ENCODE results near the gene PSPC1. TPM values are rescaled to one million over a fixed set of nuclear protein-coding genes. Genes with fewer than 3 reads are reported as not detected.
A peak's percentile ranks its signal among the peaks of the same experiment; 100 is the strongest.
"Not testable (repeated sequence)": the region's sequence is repeated elsewhere in the genome, so short reads cannot be mapped to it uniquely, and the experiment has no call there.

Gene PSPC1
- total RNA-seq, 2 experiments from 2014 or later: 81.6 to 101 TPM

DNA sequence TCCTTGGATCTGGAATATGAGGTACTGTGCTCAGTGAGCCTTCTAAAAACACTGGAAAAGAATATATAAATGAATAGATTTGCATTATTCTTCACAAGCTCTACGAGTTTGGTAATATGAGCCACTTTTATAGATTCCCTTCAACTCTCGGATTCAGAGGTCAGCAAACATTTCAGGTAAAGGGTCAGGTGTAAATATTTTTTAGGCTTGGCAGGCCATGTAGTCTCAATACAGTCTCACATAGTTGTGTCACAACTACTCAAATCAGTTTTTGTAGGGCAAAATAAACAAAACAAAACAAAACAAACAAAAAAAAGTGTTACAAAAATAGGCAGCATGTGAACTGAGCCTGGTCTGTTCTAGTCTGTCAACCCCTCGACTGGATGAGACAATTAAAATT is 57.4 kb downstream of the PSPC1 start:
- H3K27ac Mint-ChIP-seq: no peak overlapping the region
- no peak for ATAC-seq
- H3K27me3 Mint-ChIP-seq: no peaks in the 10 kb centered on the region
- H3K4me1 Mint-ChIP-seq: peaks cover 3% of the 10 kb centered on the region
- DNase-seq: no peak
- peaks cover 43% of the 10 kb centered on the region for H3K36me3 Mint-ChIP-seq
- CTCF ChIA-PET: no interaction called here
- no peaks in the 10 kb centered on the region for H3K9me3 Mint-ChIP-seq (ENCODE audit: low read depth)
- no peak overlapping the region for H3K4me3 Mint-ChIP-seq

DNA sequence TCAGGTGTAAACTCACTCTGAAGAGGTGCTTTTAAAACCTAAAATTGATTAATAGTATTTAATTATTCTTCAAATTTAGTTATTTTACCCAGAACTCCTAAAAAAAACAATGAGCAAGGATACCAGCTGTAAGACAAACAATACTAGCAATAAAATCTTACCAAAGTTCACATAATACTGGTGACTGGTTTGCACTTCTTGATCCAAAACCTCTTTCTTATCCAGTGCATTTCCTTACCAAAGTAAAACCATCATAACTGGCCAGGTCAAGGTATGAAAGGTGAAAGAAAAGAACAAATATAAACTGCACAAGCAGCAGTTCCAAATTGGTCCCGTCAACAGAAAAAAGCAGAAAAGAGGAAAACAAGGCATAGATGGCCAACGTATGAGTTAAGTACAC is 62.7 kb downstream of the PSPC1 start:
- Mint-ChIP-seq H3K9me3 (ENCODE audit: low read depth) (no peaks in the 10 kb centered on the region), H3K36me3 (peaks cover 27% of the 10 kb centered on the region), H3K27me3 (no peaks in the 10 kb centered on the region), H3K4me3 (no peak overlapping the region), H3K4me1 (peaks cover 3% of the 10 kb centered on the region), H3K27ac (no peak overlapping the region)
- no peak for ATAC-seq
- CTCF ChIA-PET: no interaction called here
- DNase-seq: no peak

DNA sequence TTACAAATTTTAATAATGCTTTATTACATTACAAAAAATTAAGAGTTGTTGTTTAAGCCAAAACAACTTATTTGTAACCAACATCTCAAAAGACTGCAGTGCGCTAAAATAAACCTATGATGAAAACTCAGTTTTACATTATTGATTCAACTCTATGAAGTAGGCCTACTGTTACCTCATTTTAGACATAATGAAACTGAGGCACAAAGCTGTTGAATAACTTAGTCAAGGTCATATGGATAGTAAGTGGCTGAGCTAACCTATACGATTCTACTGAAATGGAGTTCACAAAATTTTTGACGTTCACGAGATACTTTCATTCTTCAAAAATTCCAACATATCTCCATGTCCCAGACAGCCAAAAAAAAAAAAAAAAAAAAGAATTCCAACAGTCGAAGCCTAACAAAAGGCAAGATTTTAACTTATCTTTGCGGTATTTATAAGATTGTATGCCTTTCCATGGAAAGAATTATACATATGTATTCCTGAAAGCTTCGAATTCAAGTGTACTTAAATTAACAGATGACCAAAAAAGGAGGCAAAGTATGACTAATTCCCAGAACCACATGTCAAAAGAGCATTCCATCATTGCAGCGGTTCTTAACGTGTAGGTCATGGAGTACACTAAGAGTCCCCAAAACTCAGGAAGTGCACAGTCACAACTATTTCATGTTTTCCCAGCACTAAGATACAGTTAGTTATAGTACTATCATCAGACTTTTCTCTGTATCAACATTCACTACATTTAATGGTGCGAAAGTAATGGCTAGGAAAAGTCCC is 69.4 kb downstream of the PSPC1 start:
- DNase-seq: no peak
- CTCF ChIA-PET: no interaction called here
- ATAC-seq: peak; percentile 93
- Mint-ChIP-seq H3K27ac (peak overlapping the region; percentile 66), H3K4me3 (no peak overlapping the region), H3K27me3 (no peaks in the 10 kb centered on the region), H3K9me3 (ENCODE audit: low read depth) (no peaks in the 10 kb centered on the region), H3K4me1 (peaks cover 20% of the 10 kb centered on the region), H3K36me3 (peaks cover 32% of the 10 kb centered on the region)

DNA sequence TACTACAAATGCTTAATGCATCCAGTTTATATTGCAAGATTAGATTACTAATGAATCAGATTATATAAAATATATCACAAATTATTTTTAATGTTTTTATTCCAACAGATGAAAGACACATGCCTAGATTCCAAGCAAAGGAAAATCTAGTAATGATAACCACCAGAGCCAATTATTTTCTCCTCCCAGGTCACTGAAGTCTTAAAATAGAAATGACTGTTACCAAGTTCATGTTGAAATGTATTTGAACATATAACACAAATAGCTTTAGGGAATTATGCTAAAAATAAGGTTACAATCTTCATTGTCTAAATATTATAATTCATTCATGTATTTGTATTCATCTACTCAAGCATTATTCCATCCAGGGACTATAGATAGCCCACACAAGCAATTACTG is 73.0 kb downstream of the PSPC1 start:
- DNase-seq; H3K27me3 Mint-ChIP-seq; ATAC-seq; H3K27ac Mint-ChIP-seq; CTCF ChIA-PET; H3K4me3 Mint-ChIP-seq; H3K9me3 Mint-ChIP-seq (ENCODE audit: low read depth): not testable (repeated sequence)
- Mint-ChIP-seq H3K4me1 (peaks cover 19% of the 10 kb centered on the region), H3K36me3 (peaks cover 26% of the 10 kb centered on the region)

DNA sequence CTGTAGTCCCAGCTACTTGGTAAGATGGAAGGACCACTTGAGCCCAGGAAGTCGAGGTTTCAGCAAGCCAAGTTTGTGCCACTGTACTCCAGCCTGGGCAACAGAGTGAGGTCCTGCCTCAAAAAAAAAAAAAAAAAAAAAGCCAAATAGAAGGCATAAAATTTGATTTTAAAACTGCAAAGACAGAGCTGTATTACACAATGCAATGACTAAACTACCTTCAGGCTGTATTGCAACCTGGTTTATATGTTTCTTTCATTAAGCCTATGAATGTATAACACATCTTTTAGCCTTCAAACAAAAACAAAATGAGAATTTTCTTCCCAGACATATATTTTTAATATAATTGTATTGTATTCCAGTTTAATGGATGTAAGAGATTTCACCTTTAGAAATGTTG is 73.7 kb downstream of the PSPC1 start:
- Mint-ChIP-seq H3K36me3 (peaks cover 20% of the 10 kb centered on the region), H3K4me1 (peaks cover 12% of the 10 kb centered on the region)
- H3K27me3 Mint-ChIP-seq; H3K9me3 Mint-ChIP-seq (ENCODE audit: low read depth); H3K27ac Mint-ChIP-seq; H3K4me3 Mint-ChIP-seq; ATAC-seq; DNase-seq; CTCF ChIA-PET: not testable (repeated sequence)

DNA sequence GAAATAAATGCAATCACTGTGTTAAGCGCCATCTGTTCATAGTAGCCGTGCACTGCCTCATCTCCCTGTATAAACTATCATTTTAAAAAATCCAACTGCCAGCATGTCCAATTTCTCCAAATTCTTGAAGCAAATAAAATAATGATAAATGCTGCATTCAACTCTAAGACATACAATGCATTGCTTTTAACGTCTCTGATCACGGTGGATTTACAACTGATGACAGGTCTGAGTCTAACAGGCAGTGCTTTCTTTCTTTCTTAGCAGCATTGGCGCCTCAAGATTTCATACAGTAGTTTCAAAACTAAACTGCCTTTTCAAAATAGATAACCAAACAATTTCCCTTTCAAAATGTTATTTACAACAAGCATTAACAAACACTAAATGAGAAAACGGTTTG is 78.5 kb downstream of the PSPC1 start:
- DNase-seq; H3K27me3 Mint-ChIP-seq; CTCF ChIA-PET; H3K4me3 Mint-ChIP-seq; H3K27ac Mint-ChIP-seq; H3K9me3 Mint-ChIP-seq (ENCODE audit: low read depth); ATAC-seq; H3K4me1 Mint-ChIP-seq: not testable (repeated sequence)
- peaks cover 15% of the 10 kb centered on the region for H3K36me3 Mint-ChIP-seq

DNA sequence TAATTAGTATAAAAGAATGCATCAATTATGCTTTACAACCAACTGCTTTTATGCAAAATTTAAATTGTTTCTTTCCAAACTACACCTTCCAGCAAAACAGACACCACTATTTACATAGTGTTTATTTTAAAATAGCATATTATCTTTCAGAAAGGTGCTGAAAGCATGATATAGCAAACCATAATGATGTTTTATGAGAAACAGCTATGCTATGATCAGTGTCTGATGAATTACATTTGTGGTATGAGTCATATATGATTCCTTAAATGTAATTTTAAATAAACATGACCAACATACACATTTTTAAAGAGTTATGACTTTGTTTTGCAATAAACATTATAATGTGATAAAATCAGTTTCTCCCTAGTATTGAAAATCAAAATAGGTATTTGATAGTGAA is 81.1 kb downstream of the PSPC1 start:
- ATAC-seq; CTCF ChIA-PET; H3K9me3 Mint-ChIP-seq (ENCODE audit: low read depth); H3K4me3 Mint-ChIP-seq; H3K4me1 Mint-ChIP-seq; DNase-seq; H3K27ac Mint-ChIP-seq; H3K27me3 Mint-ChIP-seq: not testable (repeated sequence)
- H3K36me3 Mint-ChIP-seq: peaks cover 14% of the 10 kb centered on the region

DNA sequence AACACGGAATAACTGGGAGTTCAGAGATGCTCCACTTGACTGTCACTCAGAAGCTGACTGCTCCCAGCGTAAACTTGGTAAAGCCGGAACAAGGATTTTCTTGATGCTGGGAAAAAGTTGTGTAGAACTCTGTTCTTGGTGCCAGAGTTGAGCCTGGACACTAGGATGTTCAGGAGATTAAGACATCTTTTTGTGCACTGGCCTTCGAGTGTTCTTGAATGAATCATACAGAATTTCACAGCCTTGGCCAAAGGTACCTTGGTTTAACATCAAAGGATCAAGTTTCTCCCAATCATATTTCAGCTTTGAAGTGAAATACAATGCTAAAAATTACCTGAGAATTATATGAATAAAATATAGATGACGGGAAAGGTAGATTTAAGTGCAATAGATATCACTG is 81.8 kb downstream of the PSPC1 start:
- H3K27me3 Mint-ChIP-seq; H3K9me3 Mint-ChIP-seq (ENCODE audit: low read depth); H3K4me3 Mint-ChIP-seq; ATAC-seq; H3K4me1 Mint-ChIP-seq; DNase-seq; H3K27ac Mint-ChIP-seq; CTCF ChIA-PET: not testable (repeated sequence)
- H3K36me3 Mint-ChIP-seq: peaks cover 16% of the 10 kb centered on the region

DNA sequence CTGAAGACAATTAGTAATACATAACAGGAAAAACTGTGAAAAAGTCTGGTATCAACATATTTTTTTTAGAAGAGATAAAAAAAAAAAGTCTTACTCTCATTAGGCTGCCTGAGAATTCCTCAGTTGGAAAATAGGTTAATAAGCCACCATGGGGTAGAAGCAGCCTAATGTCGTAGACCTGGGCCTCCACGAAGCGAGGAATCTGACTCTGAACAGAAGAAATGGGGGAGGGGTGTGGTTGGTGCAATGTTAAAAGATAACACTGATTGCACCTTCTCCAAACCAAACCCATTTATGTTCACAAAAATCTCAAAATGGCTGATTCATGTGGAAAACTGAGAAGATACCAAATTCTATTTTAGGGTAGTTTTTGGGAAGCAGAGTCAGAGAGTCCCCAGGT is 86.9 kb downstream of the PSPC1 start:
- Mint-ChIP-seq H3K4me1 (peaks cover 13% of the 10 kb centered on the region), H3K9me3 (ENCODE audit: low read depth) (no peaks in the 10 kb centered on the region), H3K27me3 (no peaks in the 10 kb centered on the region), H3K4me3 (no peak overlapping the region), H3K27ac (no peak overlapping the region), H3K36me3 (peaks cover 36% of the 10 kb centered on the region)
- DNase-seq: no peak
- CTCF ChIA-PET: no interaction called here
- no peak for ATAC-seq

DNA sequence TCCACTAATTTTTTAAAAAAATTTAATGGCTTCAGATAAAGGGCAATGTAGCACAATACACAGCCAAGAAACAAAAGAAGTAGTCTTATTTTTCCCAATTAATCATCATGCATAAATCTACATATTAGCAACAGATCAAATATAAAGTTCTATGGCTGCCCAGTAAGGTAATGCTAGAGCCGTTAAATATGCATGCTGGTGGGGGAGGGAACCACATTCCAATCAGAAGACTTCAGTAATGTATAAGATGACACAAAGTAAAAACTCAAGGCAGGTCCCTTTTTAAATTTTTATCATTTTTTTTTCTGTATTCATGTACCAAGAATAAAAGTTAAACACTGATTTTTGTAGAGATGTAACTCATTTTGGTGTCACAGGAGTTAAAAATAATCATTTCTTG is 87.3 kb downstream of the PSPC1 start:
- Mint-ChIP-seq H3K27me3 (no peaks in the 10 kb centered on the region), H3K9me3 (ENCODE audit: low read depth) (no peaks in the 10 kb centered on the region), H3K4me1 (peaks cover 16% of the 10 kb centered on the region), H3K27ac (no peak overlapping the region), H3K36me3 (peaks cover 39% of the 10 kb centered on the region), H3K4me3 (no peak overlapping the region)
- CTCF ChIA-PET: no interaction called here
- no peak for ATAC-seq
- DNase-seq: no peak

DNA sequence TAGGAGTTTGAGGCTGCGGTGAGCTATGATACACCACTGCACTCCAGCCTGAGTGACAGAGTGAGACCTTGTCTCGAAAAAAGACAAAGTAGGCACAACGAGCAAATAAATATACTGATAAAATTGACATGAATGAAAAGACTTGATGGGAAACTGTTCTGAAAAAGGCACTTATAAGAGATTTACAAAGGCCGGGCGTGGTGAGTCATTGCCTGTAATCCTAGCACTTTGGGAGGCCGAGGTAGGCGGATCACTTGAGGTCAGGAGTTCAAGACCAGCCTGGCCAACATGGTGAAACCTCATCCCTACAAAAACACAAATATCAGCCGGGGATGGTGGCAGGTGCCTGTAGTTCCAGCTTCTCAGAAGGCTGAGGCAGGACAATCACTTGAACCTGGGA is 91.3 kb downstream of the PSPC1 start:
- not testable (repeated sequence) for H3K27me3 Mint-ChIP-seq; H3K9me3 Mint-ChIP-seq (ENCODE audit: low read depth); ATAC-seq; DNase-seq; H3K4me3 Mint-ChIP-seq; H3K27ac Mint-ChIP-seq
- Mint-ChIP-seq H3K4me1 (peaks cover 16% of the 10 kb centered on the region), H3K36me3 (peaks cover 34% of the 10 kb centered on the region)
- CTCF ChIA-PET: interaction anchor here (0.6 kb wide), 1 partner anchor 9 kb away, joined by 3 read pairs; no protein-coding TSS in a partner anchor

DNA sequence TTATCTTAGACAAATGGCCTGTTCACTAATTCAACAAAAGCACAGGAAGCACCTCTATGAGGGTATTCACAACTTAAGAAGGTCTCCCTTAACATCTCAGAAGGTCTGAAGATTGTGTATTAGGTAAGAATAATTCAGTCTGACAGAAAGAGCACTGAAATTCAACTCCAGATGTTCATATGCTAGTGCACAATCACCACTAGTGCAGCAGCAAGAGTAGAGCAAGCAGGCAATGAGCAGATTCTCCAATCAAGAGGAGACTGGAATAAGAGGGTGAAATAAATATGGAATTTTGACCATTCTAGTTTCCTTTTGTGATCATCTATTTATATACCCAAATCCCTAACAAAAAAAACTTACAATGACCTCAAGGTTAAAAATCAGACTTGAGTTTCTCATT is 97.3 kb downstream of the PSPC1 start:
- no peak for DNase-seq
- H3K36me3 Mint-ChIP-seq: peaks cover 10% of the 10 kb centered on the region
- no peaks in the 10 kb centered on the region for H3K27me3 Mint-ChIP-seq
- no peak for ATAC-seq
- no peak overlapping the region for H3K4me3 Mint-ChIP-seq
- no peak overlapping the region for H3K27ac Mint-ChIP-seq
- no peaks in the 10 kb centered on the region for H3K9me3 Mint-ChIP-seq (ENCODE audit: low read depth)
- CTCF ChIA-PET: no interaction called here
- H3K4me1 Mint-ChIP-seq: peaks cover 15% of the 10 kb centered on the region

DNA sequence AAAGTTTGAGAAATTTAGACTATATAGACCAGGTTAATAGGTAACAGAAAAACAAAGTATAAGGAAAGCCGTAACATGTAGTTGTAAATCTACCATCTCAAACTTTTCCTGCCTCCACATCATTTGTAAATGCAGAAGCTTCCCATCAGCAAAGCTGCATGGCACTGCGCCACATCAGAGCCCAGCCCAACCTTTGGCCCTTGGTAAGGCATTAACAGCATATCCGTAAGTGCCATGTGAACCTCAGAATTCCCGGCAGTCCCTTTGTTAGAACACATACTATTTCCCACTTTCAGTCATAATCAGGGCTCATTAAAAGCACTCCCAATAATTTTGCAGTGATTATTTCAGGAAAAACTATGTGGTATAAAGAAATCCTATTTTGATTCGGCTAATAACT is 97.7 kb downstream of the PSPC1 start:
- Mint-ChIP-seq H3K4me1 (peaks cover 15% of the 10 kb centered on the region), H3K4me3 (no peak overlapping the region), H3K27me3 (no peaks in the 10 kb centered on the region), H3K27ac (no peak overlapping the region), H3K9me3 (ENCODE audit: low read depth) (no peaks in the 10 kb centered on the region), H3K36me3 (peaks cover 8% of the 10 kb centered on the region)
- CTCF ChIA-PET: no interaction called here
- DNase-seq (no peak), ATAC-seq (no peak)

DNA sequence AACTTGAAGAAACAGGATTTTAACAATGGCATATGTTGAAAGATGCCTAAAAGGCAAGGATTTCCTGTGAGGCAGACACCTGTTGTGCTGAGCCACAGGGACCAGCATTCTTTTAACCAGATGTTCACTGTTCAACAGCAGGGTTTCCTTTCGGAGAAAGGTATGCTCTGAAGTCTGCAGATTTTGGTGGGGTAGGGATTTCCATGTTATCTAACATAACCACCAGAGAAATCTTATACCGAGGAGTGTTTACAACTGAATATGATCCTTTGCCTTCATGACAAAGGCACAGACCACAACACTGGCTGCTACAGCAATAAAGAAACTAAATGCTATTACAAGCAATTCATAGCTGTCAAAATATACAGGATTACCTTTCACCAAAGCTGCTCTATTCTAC is 101.2 kb downstream of the PSPC1 start:
- CTCF ChIA-PET: no interaction called here
- H3K36me3 Mint-ChIP-seq: peaks cover 23% of the 10 kb centered on the region
- no peaks in the 10 kb centered on the region for H3K27me3 Mint-ChIP-seq
- H3K4me3 Mint-ChIP-seq: no peak overlapping the region
- peaks cover 22% of the 10 kb centered on the region for H3K4me1 Mint-ChIP-seq
- no peaks in the 10 kb centered on the region for H3K9me3 Mint-ChIP-seq (ENCODE audit: low read depth)
- ATAC-seq: no peak
- no peak for DNase-seq
- H3K27ac Mint-ChIP-seq: no peak overlapping the region

DNA sequence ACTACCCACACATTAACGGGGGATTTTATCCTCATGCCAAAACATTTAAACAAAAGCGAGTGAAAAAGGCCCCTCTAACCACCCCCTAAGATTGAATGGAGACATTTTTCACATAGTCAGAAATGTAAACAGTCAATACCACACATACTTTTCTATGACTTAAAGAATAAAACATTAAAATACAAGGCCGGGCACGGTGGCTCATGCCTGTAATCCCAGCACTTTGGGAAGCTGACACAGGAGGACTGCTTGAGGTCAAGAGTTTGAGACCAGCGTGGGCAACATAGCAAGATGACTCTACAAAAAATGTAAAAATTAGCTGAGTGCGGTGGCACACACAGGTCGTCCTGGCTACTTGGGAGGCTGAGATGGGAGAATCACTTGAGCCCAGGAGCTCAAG is 102.0 kb downstream of the PSPC1 start:
- no peak for DNase-seq
- peaks cover 27% of the 10 kb centered on the region for H3K36me3 Mint-ChIP-seq
- CTCF ChIA-PET: no interaction called here
- no peak overlapping the region for H3K27ac Mint-ChIP-seq
- H3K27me3 Mint-ChIP-seq: no peaks in the 10 kb centered on the region
- no peaks in the 10 kb centered on the region for H3K9me3 Mint-ChIP-seq (ENCODE audit: low read depth)
- H3K4me1 Mint-ChIP-seq: peaks cover 22% of the 10 kb centered on the region
- ATAC-seq: no peak
- no peak overlapping the region for H3K4me3 Mint-ChIP-seq
